Lower leg skin (tissue), 3 donors: Measurements from ENCODE around the gene ADGRD1.

ENCODE experiments used
- POLR2A ChIP-seq, 2 donors: fragments of 450-650 bp; IDR thresholded peaks; one replicate each; pipeline ENCODE4 v1.6.1; 2016 to 2017; ENCODE audit warnings: antibody characterized with exemption in 2 of 2, mild to moderate bottlenecking in 1 of 2, moderate library complexity in 1 of 2
- TF ChIP-seq, protein P1 (sequence below), 3 donors: fragments of 450-650 bp; IDR thresholded peaks; one replicate each; pipeline ENCODE4 v1.5.1; 2016; ENCODE audit warnings: antibody characterized with exemption in 3 of 3, mild to moderate bottlenecking in 3 of 3, moderate library complexity in 2 of 3

DNA sequence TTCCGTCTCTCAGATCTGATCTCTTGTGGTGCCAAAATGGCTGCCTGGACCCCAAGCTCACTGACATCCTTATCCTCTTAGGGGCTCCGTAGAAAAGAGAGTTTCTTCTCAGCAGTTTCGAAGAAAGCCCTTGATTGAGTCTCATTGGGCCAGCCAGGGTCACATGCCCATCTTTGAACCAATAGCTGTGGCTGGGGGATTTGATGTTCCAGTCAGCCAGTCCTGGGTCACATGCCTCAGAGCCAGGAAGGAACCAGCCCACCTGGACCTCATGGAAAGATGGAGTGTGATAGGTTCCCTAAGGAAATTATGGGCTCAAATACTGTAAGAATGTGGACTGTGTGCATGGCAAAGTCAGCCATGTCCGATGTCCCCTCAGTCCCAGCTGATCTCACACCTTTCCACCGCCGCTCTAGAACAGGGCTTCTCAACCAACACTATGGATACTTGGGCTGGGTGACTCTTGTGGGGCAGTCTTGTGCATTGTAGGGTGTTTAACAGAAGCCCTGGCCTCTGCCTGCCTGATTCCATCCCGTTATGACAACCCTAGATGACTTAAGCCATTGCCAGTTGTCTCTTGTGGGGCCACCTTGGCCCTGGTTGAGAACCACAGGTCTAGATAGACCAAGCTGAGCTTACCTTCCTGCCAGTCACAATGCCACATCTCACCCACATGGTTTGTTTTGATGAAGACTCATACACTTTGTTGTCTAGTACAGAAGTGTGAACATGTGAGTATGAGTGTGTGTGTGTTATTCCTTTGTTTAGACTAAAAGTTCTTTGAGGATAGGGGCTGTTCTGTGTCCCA, 163.9 kb downstream of the ADGRD1 start:
- TF ChIP-seq, protein P1, sequence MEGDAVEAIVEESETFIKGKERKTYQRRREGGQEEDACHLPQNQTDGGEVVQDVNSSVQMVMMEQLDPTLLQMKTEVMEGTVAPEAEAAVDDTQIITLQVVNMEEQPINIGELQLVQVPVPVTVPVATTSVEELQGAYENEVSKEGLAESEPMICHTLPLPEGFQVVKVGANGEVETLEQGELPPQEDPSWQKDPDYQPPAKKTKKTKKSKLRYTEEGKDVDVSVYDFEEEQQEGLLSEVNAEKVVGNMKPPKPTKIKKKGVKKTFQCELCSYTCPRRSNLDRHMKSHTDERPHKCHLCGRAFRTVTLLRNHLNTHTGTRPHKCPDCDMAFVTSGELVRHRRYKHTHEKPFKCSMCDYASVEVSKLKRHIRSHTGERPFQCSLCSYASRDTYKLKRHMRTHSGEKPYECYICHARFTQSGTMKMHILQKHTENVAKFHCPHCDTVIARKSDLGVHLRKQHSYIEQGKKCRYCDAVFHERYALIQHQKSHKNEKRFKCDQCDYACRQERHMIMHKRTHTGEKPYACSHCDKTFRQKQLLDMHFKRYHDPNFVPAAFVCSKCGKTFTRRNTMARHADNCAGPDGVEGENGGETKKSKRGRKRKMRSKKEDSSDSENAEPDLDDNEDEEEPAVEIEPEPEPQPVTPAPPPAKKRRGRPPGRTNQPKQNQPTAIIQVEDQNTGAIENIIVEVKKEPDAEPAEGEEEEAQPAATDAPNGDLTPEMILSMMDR (IDR thresholded peaks at IDR 0.05), result no peak
- no peak for TF ChIP-seq POLR2A (IDR thresholded peaks at IDR 0.05)
